C4-2B (cell line): ENCODE measurements around the gene SLC25A28.
"Not testable (repeated sequence)": the region's sequence is repeated elsewhere in the genome, so short reads cannot be mapped to it uniquely, and the experiment has no call there.

Experiments used
- H3K27ac ChIP-seq: fragments of 450-650 bp; 2 replicates; pipeline ENCODE4 v1.5.1; 2017
- ZFX ChIP-seq: fragments of 450-650 bp; IDR thresholded peaks from 2 replicates; pipeline ENCODE4 v1.6.1; 2017
- TF ChIP-seq, protein P1 (sequence below): fragments of 450-650 bp; conservative IDR thresholded peaks from 2 replicates; pipeline ENCODE4 v1.5.1; 2017; ENCODE audit warnings: mild to moderate bottlenecking

Gene SLC25A28

DNA sequence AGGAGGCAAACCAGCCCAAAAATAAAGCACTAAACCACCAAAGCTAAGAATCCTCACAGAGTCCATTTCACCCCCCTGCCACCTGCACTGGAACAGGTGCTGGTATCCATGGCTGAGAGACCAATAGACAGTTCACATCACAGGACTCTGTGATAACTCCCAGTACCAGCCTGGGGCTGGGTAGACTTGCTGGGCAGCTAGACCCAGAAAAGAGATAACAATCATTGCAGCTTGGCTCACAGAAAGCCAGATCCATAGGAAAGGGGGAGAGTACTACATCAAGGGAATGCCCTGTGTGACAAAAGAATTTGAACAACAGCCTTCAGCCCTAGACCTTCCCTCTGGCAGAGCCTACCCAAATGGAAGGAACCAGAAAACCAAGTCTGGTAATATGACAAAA, 13.6 kb upstream of the SLC25A28 start:
- H3K27ac ChIP-seq: no peak overlapping the region
- TF ChIP-seq, protein P1, sequence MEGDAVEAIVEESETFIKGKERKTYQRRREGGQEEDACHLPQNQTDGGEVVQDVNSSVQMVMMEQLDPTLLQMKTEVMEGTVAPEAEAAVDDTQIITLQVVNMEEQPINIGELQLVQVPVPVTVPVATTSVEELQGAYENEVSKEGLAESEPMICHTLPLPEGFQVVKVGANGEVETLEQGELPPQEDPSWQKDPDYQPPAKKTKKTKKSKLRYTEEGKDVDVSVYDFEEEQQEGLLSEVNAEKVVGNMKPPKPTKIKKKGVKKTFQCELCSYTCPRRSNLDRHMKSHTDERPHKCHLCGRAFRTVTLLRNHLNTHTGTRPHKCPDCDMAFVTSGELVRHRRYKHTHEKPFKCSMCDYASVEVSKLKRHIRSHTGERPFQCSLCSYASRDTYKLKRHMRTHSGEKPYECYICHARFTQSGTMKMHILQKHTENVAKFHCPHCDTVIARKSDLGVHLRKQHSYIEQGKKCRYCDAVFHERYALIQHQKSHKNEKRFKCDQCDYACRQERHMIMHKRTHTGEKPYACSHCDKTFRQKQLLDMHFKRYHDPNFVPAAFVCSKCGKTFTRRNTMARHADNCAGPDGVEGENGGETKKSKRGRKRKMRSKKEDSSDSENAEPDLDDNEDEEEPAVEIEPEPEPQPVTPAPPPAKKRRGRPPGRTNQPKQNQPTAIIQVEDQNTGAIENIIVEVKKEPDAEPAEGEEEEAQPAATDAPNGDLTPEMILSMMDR: no peak
- TF ChIP-seq ZFX: no peak

DNA sequence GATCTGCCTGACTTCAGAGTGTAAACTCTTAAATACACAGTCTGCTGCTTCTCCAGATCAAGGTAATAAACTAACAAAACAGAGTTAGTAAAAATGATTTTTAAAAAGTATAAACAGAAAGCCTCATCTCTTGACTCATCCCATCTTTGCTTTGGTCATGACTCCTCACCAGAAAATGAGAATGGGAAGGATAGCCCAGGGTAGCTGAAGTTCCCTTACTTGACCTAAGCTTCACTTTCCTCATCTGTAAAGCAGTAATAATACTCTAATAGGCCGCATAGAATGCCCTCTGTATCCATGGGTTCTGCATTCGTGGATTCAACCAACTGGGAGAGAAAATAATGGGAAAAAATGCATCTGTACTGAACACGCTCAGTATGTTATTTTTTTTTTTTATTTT, 11.3 kb upstream of the SLC25A28 start:
- no peak overlapping the region for H3K27ac ChIP-seq
- no peak for TF ChIP-seq ZFX
- TF ChIP-seq, protein P1: no peak

DNA sequence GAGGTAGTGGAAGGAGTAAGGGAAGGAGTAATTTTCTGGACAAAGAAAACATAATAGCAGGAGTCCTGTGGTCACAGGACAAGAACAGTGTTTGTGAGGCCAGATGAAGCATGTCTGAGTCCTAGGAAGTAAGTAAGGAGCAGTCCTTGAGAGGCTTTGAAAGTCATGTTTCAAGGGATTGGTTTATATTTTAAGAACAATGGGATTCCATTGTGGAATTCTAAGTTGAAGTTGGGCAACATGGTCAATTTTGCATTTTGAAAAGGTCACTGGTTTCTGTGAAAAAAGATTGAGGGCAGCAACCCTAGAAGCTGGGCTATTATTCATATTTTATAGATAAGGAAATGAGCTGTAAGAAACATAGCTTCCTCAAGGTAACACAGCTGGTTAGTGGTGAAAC, 10.8 kb upstream of the SLC25A28 start:
- no peak overlapping the region for H3K27ac ChIP-seq

DNA sequence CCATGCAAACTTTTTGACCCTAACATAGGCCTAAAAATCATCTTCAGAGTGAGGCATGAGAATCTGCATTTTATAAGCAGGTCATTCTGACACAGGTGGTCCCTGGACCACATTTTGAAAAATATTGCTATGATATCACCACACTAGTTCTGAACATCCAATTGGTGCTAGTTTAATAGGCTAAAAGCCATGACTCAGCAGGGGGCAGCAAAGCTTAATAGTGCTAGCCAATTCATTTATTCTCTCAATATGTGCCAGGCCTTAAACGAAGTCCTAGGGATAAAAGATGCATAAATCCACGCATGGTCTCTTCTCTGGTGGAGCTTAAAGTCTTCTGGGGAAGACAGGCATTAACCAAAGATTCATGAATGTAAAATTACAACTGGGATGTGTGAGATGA, 10.2 kb upstream of the SLC25A28 start:
- TF ChIP-seq, protein P1: peak; percentile 39
- no peak for TF ChIP-seq ZFX
- no peak overlapping the region for H3K27ac ChIP-seq

More for the DNA sequence above, 10.8 kb upstream of the SLC25A28 start:
- TF ChIP-seq ZFX: no peak
- TF ChIP-seq, protein P1: no peak

DNA sequence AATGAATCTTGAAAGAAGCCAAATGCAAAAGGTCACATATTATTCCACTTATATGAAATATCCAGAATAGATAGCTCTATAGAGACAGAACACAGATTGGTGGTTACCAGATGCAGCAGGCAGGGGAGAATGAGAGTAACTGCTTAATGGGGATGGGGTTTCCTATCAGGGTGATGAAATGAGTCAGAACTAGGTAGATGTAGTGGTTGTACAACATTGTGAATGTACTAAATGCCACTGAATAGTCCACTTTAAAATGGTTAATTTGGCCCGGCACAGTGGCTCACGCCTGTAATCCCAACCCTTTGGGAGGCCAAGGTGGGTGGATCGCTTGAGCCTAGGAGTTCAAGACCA, 9.4 kb upstream of the SLC25A28 start:
- H3K27ac ChIP-seq: no peak overlapping the region
- TF ChIP-seq, protein P1: no peak
- no peak for TF ChIP-seq ZFX

DNA sequence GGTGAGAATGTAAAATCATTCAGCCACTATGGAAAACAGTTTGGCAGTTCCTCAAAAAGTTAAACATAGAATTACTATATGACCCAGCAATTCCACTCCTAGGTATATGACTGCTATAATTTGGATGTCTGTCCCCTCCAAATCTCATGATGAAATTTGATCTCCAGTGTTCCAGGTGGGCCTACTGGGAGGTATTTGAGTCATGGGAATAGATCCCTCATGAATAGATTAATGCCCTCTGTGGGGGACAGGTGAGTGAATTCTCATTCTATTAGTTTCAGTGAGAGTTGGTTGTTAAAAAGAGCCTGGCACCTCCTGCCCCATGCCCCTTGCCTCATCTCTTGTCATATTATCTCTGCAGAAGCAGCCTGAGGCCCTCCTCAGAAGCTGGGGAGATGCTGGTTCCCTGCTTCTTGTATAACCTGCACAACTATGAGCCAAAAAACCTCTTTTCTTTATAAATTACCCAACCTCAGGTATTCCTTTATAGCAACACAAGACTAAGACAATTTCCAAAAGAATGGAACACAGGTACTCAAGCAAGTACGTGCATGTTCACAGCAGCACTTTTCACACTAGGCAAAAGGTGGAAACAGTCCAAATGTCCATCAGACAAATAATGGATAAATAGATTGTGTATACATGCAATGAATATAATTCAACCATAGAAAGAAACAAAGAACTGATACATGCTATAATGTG, 8.8 kb upstream of the SLC25A28 start:
- H3K27ac ChIP-seq: no peak overlapping the region
- TF ChIP-seq ZFX: no peak
- TF ChIP-seq, protein P1: no peak

DNA sequence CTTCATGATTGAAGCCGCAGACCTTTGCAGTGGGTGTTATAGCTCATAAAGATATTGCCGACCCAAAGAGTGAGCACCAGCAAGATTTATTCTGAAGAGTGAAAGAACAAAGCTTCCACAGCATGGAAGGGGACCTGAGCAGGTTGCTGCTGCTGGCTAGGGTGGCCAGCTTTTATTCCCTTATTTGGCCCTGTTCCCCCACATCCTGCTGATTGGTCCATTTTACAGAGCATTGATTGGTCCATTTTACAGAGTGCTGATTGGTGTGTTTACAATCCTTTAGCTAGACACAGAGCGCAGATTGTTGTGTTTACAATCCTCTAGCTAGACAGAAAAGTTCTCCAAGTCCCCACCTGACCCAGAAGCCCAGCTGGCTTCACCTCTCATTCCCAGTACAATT, 4.9 kb upstream of the SLC25A28 start:
- H3K27ac ChIP-seq: not testable (repeated sequence)

DNA sequence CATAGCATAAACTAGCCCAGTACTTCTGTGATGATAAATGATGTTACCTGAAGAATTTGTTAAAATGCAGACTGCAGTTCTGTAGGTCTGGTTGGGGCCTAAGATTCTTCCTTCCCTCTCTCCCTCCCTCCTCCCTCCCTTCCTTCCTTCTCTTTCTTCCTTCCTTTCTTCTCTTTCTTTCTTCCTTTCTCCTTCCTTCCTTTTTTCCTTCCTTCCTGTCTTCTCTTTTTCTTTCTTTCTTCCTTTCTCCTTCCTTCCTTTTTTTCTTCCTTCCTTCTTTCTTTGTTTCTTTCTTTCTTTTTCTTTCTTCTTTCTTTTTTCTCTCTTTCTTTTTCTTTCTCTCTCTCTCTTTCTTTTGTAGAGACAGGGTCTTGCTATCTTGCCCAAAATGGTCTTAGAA, 3.7 kb upstream of the SLC25A28 start:
- TF ChIP-seq, protein P1: no peak
- TF ChIP-seq ZFX: no peak
- H3K27ac ChIP-seq: no peak overlapping the region
